ENCODE measurements around the gene CAMKK1. TPM values are rescaled to one million over a fixed set of nuclear protein-coding genes. Genes with fewer than 3 reads are reported as not detected.
A peak's percentile ranks its signal among the peaks of the same experiment; 100 is the strongest.

The CAMKK1 gene
- total RNA-seq, 1 experiment from 2014 or later: 9.6 TPM

GRCh38 chr17:3845621-3846436 is 47.0 kb downstream of the CAMKK1 start, which contains the start of gene NCBP3 (continued):
- TF ChIP-seq EMX1 (CRISPR knock-in tag; IDR thresholded peaks at IDR 0.05) (no peak), ZNF512 (CRISPR knock-in tag; IDR thresholded peaks at IDR 0.05; ENCODE audit: borderline replicate concordance) (0 out of 2 replicates have a peak, but pooled peaks have one; percentile 69), NR1H2 (CRISPR knock-in tag; IDR thresholded peaks at IDR 0.05) (no peak), FOXP1 (CRISPR knock-in tag; IDR thresholded peaks at IDR 0.05; ENCODE audit: borderline replicate concordance) (peak; percentile 88), ELF4 (CRISPR knock-in tag; IDR thresholded peaks at IDR 0.05; ENCODE audit: low read depth) (no peak), NFE2L1 (CRISPR knock-in tag; IDR thresholded peaks at IDR 0.05) (peak; percentile 69; the same call in 1 of the 2 replicates), ZMAT4 (CRISPR knock-in tag; IDR thresholded peaks at IDR 0.05) (no peak), TCF7 (CRISPR knock-in tag; IDR thresholded peaks at IDR 0.05; ENCODE audit: low read depth) (no peak), E2F1 (CRISPR knock-in tag; IDR thresholded peaks at IDR 0.05) (peak; percentile 39; the same call in 1 of the 2 replicates), AFF4 (CRISPR knock-in tag; IDR thresholded peaks at IDR 0.05; ENCODE audit: borderline replicate concordance) (no peak)

GRCh38 chr17:3845291-3845620 is 47.6 kb downstream of the CAMKK1 start:
- DNase-seq (ENCODE audit: low spot score) (no peak), ATAC-seq (no peak)
- peak overlapping the region; percentile 93 for H3K27ac Mint-ChIP-seq
- ChIA-PET CTCF (interaction anchor here (0.6 to 5.5 kb wide), 23 partner anchors 12 to 797 kb away, joined by 3 to 73 read pairs (median 6); partner anchors contain the start of genes ATP2A3, CAMKK1, CTNS and CYB5D2), POLR2A (interaction anchor here (1.5 to 1.8 kb wide), 4 partner anchors 12 to 68 kb away, joined by 3 to 7 read pairs (median 5); partner anchors contain the start of gene CAMKK1)
- peak overlapping the region; percentile 93 for H3K4me3 Mint-ChIP-seq
- H3K4me1 Mint-ChIP-seq: peaks cover 18% of the 10 kb centered on the region
- peaks cover 20% of the 10 kb centered on the region for H3K36me3 Mint-ChIP-seq
- H3K27me3 Mint-ChIP-seq (ENCODE audit: low read depth): no peaks in the 10 kb centered on the region
- H3K9me3 Mint-ChIP-seq: no peaks in the 10 kb centered on the region
- TF ChIP-seq ARID4B (CRISPR knock-in tag; IDR thresholded peaks at IDR 0.05; ENCODE audit: borderline replicate concordance) (no peak), ZNF317 (CRISPR knock-in tag; IDR thresholded peaks at IDR 0.05; ENCODE audit: borderline replicate concordance, low read depth) (no peak), ATF6 (CRISPR knock-in tag; IDR thresholded peaks at IDR 0.05) (no peak), RORB (CRISPR knock-in tag; IDR thresholded peaks at IDR 0.05) (no peak), FOXJ3 (CRISPR knock-in tag; IDR thresholded peaks at IDR 0.05; ENCODE audit: borderline replicate concordance) (no peak), AFF4 (CRISPR knock-in tag; IDR thresholded peaks at IDR 0.05; ENCODE audit: borderline replicate concordance) (no peak)
